Coronary artery (tissue), 2 donors: ENCODE results near the gene STK17A.

ENCODE experiments used
- DNase-seq: peaks from one replicate; pipeline ENCODE4 v3.0.0-alpha.2; 2017; ENCODE audit warnings: low spot score
- H3K27ac ChIP-seq, 2 donors: fragments of 200-600 bp; sonication (generic); one replicate each; pipeline ENCODE4 v1.5.1; 2016 to 2019
- H3K4me3 ChIP-seq: fragments of 200-600 bp; sonication (generic); 2 replicates; pipeline ENCODE4 v1.5.1; 2016; ENCODE audit warnings: mild to moderate bottlenecking, moderate library complexity
- TF ChIP-seq, protein P1 (sequence below): fragments of 200-600 bp; sonication (generic); IDR thresholded peaks from one replicate; pipeline ENCODE4 v1.5.1; 2019; ENCODE audit warnings: antibody characterized with exemption

Gene STK17A

DNA sequence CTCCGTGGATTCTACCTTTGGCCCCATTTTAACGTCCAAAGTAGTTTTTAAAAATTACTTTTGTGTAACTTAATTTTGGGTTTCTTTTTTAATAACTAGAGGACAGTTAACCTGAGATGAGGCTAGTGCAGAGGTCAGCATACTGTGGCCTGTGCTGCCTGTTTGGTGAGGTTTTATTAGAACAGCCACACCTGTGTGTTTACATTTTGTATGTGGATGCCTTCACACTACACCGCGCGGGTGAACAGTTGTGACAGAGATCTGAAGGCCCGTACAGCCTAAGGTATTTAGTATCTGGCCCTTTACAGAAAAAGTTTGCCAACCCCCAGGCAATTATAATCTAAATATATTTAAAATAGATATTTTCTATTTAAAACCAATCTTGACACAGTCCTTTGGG is 46.9 kb downstream of the STK17A start:
- DNase-seq: no peak
- TF ChIP-seq, protein P1, sequence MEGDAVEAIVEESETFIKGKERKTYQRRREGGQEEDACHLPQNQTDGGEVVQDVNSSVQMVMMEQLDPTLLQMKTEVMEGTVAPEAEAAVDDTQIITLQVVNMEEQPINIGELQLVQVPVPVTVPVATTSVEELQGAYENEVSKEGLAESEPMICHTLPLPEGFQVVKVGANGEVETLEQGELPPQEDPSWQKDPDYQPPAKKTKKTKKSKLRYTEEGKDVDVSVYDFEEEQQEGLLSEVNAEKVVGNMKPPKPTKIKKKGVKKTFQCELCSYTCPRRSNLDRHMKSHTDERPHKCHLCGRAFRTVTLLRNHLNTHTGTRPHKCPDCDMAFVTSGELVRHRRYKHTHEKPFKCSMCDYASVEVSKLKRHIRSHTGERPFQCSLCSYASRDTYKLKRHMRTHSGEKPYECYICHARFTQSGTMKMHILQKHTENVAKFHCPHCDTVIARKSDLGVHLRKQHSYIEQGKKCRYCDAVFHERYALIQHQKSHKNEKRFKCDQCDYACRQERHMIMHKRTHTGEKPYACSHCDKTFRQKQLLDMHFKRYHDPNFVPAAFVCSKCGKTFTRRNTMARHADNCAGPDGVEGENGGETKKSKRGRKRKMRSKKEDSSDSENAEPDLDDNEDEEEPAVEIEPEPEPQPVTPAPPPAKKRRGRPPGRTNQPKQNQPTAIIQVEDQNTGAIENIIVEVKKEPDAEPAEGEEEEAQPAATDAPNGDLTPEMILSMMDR: no peak
- Histone ChIP-seq H3K27ac (no peak overlapping the region), H3K4me3 (no peak overlapping the region)

DNA sequence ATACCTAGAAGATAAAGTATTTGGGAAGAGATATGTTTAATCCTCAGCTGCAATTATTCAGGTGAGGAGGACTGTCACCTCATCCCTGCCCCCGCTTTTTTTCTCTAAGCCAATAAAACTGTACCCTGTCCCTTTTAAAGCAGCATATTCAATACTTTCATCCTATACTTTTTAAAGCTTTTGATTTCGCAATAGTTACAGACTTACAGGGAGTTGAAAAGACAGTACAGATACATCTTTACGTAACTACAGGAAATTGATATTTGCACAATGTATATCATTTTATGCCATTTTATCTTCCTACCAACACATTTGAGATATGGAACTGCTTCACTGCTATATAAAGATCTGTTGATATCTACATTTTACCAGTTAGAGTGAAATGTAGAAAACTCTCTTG is 47.6 kb downstream of the STK17A start:
- H3K4me3 ChIP-seq: no peak overlapping the region
- no peak overlapping the region for H3K27ac ChIP-seq
- TF ChIP-seq, protein P1: no peak
- no peak for DNase-seq

DNA sequence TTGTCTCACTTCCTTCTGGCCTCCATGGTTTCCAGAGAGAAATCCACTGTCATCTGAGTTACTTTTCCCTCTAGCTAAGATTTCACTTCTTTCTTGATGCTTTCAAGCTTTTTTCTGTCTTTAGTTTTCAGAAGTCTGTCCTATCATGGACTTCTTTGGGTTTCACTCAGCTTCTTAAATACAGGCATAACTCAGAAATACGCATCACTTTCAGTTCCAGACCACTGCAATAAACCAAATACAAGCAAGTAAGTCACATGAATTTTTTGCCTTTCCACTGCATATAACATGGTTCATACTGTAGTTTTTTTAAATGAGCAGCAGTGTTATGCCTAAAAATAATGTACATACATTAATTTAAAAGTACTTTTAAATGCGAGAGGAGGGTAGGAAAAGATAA is 48.7 kb downstream of the STK17A start:
- TF ChIP-seq, protein P1: no peak
- no peak for DNase-seq
- H3K27ac ChIP-seq: no peak overlapping the region
- H3K4me3 ChIP-seq: no peak overlapping the region

DNA sequence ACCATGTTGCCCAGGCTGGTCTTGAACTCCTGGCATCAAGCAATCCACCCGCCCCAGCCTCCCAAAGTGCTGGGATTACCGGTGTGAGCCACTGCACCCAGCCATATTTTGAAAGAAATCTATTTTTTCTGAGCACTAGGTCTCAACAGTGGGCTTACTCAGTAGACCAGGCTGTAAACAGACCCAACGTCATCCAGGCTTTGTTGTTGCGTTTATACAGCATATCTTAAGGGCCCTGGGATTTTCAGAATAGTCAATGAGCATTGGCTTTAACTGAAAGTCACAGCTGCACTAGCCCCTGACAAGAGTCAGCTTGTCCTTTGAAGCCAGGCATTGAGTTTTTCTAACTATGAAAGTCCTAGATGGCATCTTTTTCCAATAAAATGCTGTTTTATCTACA is 49.8 kb downstream of the STK17A start:
- TF ChIP-seq, protein P1: no peak
- no peak for DNase-seq
- Histone ChIP-seq H3K27ac (no peak overlapping the region), H3K4me3 (no peak overlapping the region)

DNA sequence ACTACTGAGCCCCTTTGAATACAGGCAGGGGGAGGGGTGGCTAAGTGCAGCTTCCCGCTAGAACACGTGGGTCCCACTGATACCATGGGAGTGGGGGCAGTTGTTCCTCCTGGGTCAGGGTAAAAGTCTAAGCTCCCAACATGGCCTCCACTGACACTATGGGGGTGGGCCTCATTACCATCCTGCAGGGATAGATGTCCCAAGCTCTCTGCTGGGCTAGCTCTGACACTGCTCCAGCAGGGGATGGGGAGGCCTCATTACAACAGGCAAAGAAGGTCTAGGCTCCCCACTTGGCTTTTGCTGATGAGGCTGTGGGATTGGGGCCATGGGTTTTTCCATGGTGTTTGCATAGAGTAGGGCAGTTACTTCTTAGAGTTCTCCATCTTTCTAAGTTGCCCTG is 51.5 kb downstream of the STK17A start:
- TF ChIP-seq, protein P1: no peak
- Histone ChIP-seq H3K4me3 (no peak overlapping the region), H3K27ac (no peak overlapping the region)
- DNase-seq: no peak

DNA sequence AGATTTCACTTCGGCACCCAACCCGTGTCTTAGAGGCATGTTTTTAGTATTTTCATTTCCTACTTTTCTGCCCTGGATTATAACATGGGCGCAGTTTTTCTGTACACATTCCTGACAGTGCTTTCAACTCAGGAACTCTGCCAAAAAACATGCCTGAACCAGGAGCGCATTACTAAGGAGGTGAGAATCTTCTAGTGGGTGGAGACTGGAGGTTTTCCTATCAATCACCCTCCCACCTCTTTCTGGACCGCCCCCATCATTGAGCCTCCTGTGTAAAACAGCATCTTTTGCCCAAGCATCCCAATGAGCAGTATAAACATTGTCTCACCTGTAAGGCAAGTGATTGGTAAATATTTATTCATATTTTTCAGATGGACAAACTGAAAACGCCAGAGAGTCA is 53.2 kb downstream of the STK17A start:
- TF ChIP-seq, protein P1: no peak
- Histone ChIP-seq H3K4me3 (no peak overlapping the region), H3K27ac (no peak overlapping the region)
- no peak for DNase-seq

DNA sequence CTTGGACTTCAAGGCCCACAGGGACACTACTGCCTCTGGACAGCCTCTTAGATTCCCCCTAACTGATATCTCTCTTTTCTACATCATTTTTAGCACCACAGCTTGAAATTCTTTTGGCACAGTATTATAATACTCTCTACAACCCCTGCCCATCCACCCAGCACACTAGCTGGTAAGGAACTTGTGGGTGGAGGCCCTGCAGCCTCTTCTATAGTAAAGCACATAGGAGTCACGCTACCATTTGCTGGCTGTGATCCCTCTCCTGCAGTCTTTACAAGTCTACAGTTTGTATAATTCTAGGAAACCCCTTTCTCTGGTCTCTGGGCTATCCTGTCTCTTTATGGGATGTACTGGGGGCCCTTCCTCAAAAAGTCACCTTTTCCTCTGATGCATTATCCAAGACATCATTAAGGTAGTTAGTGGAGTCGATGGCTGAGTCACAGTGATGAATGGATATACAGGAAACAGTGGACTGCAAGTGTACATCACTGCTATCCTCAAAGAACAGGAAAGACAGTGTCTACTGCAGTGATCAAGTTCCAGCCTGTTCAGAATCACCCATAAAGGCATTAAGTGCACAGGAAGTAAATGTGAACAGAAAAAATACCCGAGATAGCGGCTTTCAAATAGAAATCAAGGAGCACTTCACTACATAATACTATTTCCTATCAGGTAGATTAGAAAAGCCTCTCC is 54.4 kb downstream of the STK17A start:
- Histone ChIP-seq H3K4me3 (no peak overlapping the region), H3K27ac (no peak overlapping the region)
- TF ChIP-seq, protein P1: no peak
- DNase-seq: no peak
